VCaP (cell line): Measurements from ENCODE around the gene PAFAH1B1.

Source experiments
- H3K27ac ChIP-seq: fragments of 450-650 bp; 2 replicates; pipeline ENCODE4 v1.5.1; 2017
- TF ChIP-seq, protein P1 (sequence below): fragments of 450-650 bp; conservative IDR thresholded peaks from 2 replicates; pipeline ENCODE4 v1.5.1; 2017; ENCODE audit warnings: mild to moderate bottlenecking, moderate library complexity

Gene PAFAH1B1

DNA sequence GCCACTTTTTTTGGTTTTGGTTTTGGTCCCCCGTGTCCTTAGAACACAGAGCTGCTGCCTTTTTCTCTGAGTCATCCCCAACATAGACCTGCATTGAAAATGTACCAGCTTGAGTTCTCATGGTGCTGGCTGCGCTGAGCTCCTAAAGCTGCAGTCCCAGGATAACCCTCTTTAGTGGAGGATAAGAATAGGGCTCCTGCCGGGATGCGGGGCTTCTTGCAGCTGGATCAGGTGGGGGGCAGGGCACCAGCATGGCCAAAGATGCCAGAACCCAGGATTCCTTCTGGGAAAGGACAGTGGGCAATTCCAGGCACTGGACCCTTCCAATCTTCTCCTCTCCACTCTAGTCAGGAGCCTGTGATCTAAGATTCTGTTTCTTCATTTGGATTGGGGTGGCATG, 126.4 kb downstream of the PAFAH1B1 start:
- TF ChIP-seq, protein P1, sequence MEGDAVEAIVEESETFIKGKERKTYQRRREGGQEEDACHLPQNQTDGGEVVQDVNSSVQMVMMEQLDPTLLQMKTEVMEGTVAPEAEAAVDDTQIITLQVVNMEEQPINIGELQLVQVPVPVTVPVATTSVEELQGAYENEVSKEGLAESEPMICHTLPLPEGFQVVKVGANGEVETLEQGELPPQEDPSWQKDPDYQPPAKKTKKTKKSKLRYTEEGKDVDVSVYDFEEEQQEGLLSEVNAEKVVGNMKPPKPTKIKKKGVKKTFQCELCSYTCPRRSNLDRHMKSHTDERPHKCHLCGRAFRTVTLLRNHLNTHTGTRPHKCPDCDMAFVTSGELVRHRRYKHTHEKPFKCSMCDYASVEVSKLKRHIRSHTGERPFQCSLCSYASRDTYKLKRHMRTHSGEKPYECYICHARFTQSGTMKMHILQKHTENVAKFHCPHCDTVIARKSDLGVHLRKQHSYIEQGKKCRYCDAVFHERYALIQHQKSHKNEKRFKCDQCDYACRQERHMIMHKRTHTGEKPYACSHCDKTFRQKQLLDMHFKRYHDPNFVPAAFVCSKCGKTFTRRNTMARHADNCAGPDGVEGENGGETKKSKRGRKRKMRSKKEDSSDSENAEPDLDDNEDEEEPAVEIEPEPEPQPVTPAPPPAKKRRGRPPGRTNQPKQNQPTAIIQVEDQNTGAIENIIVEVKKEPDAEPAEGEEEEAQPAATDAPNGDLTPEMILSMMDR: no peak
- no peak overlapping the region for H3K27ac ChIP-seq

DNA sequence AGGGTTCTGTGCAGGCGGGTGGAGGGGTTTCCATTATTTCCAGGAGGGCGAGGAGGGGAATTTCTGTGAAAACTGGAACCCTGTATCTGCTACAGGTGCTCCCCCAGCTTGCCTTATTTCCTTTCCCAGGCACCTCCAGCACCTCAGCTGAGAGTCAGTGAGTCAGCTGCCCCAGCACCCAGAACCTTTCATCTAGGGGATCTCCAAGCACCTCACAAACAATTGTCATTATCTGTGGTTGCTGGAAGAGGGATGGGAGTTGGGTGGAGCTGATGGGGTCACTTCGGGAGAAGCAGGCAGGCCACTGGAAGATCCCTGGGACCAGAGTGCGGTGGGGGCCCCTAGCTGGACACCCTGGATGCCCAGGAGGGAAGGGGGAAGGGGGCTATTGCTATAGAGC, 128.1 kb downstream of the PAFAH1B1 start:
- no peak overlapping the region for H3K27ac ChIP-seq
- TF ChIP-seq, protein P1: no peak

DNA sequence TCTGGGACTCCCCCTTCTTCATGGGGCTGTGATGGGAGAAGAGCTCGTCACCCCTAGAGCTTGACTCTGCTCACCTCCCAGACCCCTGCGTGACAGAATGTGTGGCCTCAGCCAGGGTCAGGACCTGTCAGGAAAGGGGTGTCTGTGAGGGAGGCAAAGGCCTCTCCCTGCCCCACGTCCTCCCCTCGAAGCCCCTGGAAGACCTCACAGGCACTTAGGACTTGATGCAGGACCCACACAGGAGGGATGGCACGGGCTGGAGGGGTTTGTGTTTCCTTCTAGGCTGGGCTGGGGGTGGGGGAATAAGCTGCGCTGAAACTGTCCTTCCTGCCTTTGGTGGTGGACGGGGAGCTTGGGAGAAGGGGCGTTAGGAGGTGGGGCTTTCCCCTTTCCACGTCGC, 129.2 kb downstream of the PAFAH1B1 start:
- TF ChIP-seq, protein P1: no peak
- H3K27ac ChIP-seq: no peak overlapping the region

DNA sequence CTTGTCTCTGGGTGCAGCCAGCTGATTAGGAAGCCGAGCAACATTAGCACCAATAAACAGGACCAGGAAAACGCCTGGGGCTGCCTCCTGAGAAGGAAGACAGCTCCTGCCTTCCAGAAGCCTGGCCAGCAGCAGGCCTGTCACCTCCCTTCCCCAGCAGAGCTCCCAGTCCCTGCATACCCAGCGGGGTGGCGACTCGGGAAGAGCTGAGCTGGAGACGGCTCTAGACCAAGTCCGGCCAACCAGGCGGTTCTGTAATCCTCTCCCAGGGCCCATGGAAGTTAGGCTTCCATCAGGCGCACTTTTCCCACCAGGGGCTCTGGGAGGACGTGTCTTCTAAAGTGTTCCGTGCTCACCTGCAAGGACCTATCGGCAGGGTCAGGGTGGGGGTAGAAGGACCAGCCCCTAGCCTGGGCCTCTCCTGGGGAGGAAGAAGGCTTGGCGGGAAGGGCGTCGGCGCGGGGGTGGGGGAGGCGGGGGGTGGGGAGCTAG, 130.1 kb downstream of the PAFAH1B1 start:
- TF ChIP-seq, protein P1: no peak
- no peak overlapping the region for H3K27ac ChIP-seq

DNA sequence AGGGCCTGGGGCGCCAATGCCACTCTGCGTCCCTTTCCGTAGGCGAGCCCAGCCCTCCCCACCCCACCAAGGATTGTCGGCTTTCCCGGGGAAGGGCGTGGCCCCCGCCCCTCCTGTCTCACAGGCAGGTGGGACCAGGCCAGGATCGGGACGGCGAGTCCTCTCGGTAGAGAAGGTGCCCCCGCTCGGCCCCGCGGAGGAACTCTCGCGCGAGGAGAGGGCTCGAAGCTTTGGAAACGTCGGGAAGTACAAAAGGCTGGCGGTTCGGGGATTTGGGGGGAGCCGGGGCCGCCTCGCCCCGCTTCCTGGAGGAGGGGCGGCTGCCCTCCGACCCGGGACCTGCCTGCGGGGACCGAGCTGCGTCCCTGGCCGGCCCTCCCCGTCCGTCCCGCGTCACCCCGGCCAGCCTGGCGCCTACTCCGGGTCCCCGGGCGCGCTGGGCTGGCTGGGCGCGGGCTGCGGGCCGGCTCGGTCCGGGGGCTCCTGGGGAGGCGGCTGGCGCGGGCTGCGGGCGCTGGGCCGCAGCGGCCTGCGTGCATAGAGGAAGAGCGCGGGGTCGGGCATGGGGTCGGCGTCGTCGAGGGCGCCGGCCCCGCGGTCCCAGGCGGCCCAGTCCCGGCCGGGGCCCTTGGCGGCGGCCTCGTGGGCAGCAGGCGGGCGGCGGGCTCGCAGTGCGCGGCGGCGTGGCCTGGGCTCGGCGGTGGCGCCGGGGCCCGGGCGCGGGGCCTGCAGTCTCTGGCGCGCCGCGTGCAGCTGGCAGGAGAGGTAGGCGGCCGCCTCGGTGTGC, 130.7 kb downstream of the PAFAH1B1 start:
- H3K27ac ChIP-seq: no peak overlapping the region
- TF ChIP-seq, protein P1: no peak

DNA sequence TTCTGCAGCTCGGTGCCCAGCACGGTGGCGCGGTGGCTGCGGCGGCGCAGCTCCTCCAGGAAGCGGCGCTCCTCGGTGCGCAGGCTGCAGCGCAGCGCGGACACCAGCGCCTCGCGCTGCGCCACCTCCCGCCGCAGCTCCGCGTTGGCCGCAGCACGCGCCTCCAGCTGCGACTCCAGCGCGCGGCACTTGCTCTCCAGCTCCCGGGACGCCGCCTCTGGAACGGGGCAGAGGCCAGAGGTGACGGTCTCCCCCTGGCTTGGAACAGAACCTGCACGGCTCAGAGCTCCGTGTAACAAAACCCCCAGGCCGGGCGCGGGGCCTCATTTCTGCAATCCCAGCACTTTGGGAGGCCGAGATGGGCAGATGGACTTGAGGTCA, 131.3 kb downstream of the PAFAH1B1 start:
- H3K27ac ChIP-seq: no peak overlapping the region
- TF ChIP-seq, protein P1: no peak

DNA sequence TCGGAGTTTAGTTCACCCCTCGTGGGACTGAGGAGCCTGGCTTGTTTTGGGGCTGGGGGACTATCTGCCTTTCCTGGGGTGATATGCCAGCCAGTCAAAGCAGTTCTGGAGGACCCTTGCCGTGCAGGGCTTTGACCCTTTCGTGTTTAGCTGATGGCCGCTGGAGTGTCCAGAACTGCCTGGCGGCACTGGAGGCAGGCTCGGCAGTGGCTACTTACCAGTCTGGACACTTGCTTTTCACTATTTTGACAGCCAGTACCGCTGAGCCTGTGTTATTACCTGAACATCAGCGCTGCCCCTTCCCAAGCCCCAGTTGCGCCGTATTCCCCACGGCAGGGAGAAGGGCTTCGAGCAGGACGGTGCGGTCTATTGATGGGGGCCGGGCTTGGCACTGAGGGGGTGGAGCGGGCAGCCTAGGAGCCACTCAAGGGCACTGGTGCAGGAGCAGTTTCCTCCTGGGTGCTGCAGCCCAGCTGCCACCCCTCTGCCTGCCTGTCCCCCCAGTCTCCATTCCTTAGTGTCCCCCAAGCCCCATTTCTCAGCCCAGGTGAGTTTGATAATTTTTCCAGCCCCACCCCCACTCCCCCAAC, 137.4 kb downstream of the PAFAH1B1 start:
- no peak overlapping the region for H3K27ac ChIP-seq
- TF ChIP-seq, protein P1: no peak
